HUES64 (cell line): ENCODE results near the gene TAF4B.
"Not testable (repeated sequence)": the region's sequence is repeated elsewhere in the genome, so short reads cannot be mapped to it uniquely, and the experiment has no call there.

Experiments
- H3K27ac ChIP-seq: 2 replicates; pipeline ENCODE4 v1.7.0; 2013; ENCODE audit warnings: low read depth, low read length, inconsistent platforms
- H3K27me3 ChIP-seq: 2 replicates; pipeline ENCODE4 v1.6.1; 2013; ENCODE audit warnings: mild to moderate bottlenecking, low read length; ENCODE audit not compliant: insufficient read depth
- H3K36me3 ChIP-seq: 2 replicates; pipeline ENCODE4 v1.6.1; 2013; ENCODE audit warnings: mild to moderate bottlenecking, low read length; ENCODE audit not compliant: insufficient read depth
- H3K4me1 ChIP-seq: 2 replicates; pipeline ENCODE4 v1.6.1; 2013; ENCODE audit warnings: mild to moderate bottlenecking, low read length, moderate library complexity; ENCODE audit not compliant: insufficient read depth
- H3K4me3 ChIP-seq: 2 replicates; pipeline ENCODE4 v1.5.1; 2013; ENCODE audit warnings: mild to moderate bottlenecking, low read length, moderate library complexity
- H3K9ac ChIP-seq: 2 replicates; pipeline ENCODE4 v1.6.1; 2013; ENCODE audit warnings: mild to moderate bottlenecking, low read depth, low read length
- H3K9me3 ChIP-seq: 2 replicates; pipeline ENCODE4 v1.6.1; 2013; ENCODE audit warnings: low read depth, low read length; ENCODE audit not compliant: insufficient read depth
- WGBS: fragments of 150-250, 120-280 bp; methylation state at CpG from one replicate; pipeline ENCODE4 v1.1.7; 2013; ENCODE audit warnings: missing lambda C conversion rate; 5-methylcytosine and 5-hydroxymethylcytosine counted together

TAF4B gene

DNA sequence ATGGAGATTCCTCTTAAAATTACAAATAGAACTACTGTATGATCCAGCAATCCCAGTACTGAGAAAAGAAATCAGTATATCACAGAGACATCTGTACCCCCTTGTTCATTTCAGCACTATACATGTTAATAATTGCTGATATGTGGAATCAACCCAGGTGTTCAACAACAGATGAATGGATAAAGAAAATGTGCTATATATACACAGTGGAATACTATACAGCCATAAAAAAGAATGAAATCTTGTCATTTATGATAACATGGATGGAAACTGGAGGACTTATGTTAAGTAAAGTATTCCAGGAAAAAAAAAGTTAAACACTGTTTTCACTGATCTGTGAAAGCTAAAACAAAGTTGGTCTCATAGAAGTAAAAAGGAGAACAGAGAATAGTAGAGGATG lies 124.7 kb downstream of the TAF4B start:
- H3K4me3 ChIP-seq, result no peak overlapping the region
- H3K9ac ChIP-seq, result no peak overlapping the region
- H3K36me3 ChIP-seq, result peaks cover 5% of the 10 kb centered on the region; the same call in 1 of the 2 replicates
- no peaks in the 10 kb centered on the region for H3K4me1 ChIP-seq
- H3K27ac ChIP-seq, result no peak overlapping the region
- peaks cover 8% of the 10 kb centered on the region; the same call in 1 of the 2 replicates for H3K9me3 ChIP-seq
- H3K27me3 ChIP-seq, result no peaks in the 10 kb centered on the region

DNA sequence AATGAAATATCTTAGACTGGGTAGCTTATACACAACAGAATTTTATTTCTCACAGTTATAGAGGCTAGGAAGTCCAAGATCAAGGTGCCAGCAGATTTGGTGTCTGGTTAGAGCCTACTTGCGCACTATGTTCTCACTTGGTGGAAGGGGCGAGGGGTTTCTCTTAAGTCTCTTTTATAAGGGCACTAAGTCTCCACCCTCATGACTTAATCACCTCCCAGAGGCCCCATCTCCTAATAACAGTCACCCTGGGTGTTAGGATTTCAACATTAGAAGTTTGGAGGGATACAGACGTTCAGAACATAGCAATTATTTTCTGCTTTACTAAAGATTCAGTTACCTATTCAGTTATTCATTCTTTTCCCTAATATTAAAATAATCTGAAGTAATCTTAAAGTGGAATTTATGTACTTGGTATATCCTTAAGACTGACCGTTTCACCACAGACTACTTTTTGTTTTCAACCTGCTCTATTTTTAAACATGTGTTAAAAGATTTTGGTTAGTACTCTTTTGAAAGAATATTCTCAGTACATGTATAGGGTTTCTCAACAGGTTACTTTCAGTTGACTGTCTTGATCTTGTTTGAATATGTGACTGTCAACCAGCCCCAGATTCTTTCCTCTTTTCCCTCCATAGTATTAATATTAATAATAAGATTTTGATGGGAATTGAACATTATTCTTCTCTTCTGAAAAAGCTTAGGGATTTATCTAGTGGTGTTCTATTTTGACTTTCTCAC lies 130.0 kb downstream of the TAF4B start:
- WGBS, result 94% methylated on average over 2 of the region's 4 CpGs
- Histone ChIP-seq H3K9ac (no peak overlapping the region), H3K27ac (no peak overlapping the region), H3K4me3 (no peak overlapping the region), H3K9me3 (no peaks in the 10 kb centered on the region), H3K4me1 (no peaks in the 10 kb centered on the region), H3K27me3 (no peaks in the 10 kb centered on the region), H3K36me3 (peaks cover 16% of the 10 kb centered on the region; the same call in 1 of the 2 replicates)

DNA sequence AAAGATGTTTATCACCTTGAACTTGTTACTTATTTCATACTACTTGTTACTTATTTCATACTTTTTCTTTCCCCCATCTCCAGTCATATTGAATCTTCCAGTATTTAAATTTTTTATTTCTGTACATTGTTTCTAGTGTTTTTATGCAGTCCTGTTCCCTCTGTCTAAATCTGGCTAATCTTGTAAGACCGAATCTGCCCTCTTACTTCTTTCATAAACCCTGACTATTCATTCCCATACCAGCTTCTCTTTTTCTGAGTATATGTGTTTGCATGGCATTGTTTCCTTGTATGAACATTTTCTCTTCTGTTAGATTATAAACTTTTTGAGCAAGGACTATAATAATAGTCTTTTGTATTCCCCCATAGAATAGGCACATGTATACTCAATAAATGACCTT lies 131.7 kb downstream of the TAF4B start:
- Histone ChIP-seq H3K9me3 (no peaks in the 10 kb centered on the region), H3K9ac (no peak overlapping the region), H3K4me1 (no peaks in the 10 kb centered on the region), H3K27ac (no peak overlapping the region), H3K4me3 (no peak overlapping the region), H3K27me3 (no peaks in the 10 kb centered on the region), H3K36me3 (peaks cover 16% of the 10 kb centered on the region; the same call in 1 of the 2 replicates)
- 100% methylated on average over 1 of the region's 1 CpG for WGBS

DNA sequence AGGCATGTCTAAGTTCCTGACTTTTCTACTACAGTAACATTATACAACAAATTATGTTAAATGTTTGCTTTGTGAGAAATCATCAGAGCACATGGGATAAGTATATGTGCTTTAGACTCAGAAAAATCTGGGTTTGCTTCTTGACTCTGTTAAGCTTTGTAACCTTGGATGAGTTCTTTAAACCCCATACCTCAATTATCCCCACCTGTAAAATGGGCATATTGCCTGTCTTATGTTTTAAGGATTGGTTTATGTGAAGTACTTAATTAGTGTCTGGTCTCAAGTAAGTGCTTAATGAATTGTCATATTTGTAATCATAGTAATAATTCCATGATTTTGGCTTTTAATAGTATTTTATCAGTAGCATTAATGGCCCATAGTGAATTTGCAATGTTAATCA lies 135.8 kb downstream of the TAF4B start:
- H3K9me3 ChIP-seq, result no peaks in the 10 kb centered on the region
- H3K4me1 ChIP-seq, result no peaks in the 10 kb centered on the region
- no peak overlapping the region for H3K4me3 ChIP-seq
- peaks cover 19% of the 10 kb centered on the region; the same call in 1 of the 2 replicates for H3K36me3 ChIP-seq
- H3K27me3 ChIP-seq, result no peaks in the 10 kb centered on the region
- H3K27ac ChIP-seq, result no peak overlapping the region
- H3K9ac ChIP-seq, result no peak overlapping the region

DNA sequence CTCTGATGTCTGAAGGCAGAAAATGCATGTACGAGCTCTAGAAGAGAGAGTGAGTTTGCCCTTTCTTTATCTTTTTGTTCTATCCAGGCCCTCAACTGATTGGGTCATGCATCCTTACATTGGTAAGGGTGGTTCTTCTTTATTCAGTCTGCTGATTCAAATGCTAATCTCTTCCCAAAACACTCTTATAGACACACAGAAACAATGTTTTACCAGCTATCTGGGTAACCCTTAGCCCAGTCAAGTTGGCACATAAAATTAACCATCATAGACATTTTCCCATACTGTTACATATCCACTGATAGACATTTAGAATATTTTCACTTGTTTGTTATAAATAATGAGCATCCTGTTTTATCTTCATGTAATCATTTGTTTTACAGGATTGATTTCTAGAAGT lies 141.2 kb downstream of the TAF4B start:
- Histone ChIP-seq H3K27ac (no peak overlapping the region), H3K27me3 (no peaks in the 10 kb centered on the region), H3K9me3 (no peaks in the 10 kb centered on the region), H3K4me3 (no peak overlapping the region), H3K4me1 (peaks cover 8% of the 10 kb centered on the region; the same call in 1 of the 2 replicates), H3K9ac (no peak overlapping the region), H3K36me3 (peaks cover 5% of the 10 kb centered on the region; the same call in 1 of the 2 replicates)
- 88% methylated on average over 1 of the region's 1 CpG for WGBS

DNA sequence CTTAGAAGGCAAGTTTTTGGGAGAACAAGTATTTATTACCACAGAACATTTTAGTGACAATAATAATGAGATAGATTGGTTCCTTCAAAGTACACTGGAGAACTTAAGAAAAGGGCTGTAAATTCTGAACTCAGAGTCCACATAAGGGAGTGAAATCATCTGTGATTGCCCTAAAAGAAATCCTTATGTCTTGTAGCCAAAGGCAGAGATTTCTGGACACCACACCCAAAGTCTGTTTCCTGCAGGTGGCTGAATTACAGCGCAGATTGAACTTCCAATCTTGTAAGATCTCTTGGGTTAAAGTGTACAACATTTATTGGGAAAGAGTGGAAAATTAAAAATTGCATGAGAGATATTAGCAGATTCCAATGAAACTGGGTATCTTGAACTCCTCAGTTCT lies 143.8 kb downstream of the TAF4B start:
- H3K4me1 ChIP-seq, result peaks cover 8% of the 10 kb centered on the region; the same call in 1 of the 2 replicates
- no peaks in the 10 kb centered on the region for H3K27me3 ChIP-seq
- WGBS, result 52% methylated on average over 1 of the region's 1 CpG
- H3K4me3 ChIP-seq, result no peak overlapping the region
- no peak overlapping the region for H3K27ac ChIP-seq
- H3K9ac ChIP-seq, result no peak overlapping the region
- H3K9me3 ChIP-seq, result no peaks in the 10 kb centered on the region
- H3K36me3 ChIP-seq, result peaks cover 5% of the 10 kb centered on the region; the same call in 1 of the 2 replicates

DNA sequence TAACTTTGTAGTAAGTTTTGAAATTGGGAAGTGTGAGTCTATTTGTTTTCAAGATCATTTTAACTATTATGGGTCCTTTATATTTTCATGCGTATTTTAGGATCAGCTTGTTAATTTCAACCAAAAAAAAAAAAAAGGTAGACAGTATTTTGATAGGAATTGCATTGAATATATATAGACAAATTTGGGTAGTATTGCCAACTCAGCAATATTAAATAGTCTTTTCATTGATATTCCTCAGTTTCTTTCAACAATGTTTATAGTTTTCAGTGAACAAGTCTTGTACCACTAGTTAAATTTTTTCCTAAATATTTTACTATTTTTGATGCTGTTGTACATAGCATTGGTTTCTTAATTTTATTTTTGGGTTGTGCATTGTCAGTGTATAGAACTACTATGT lies 149.9 kb downstream of the TAF4B start:
- WGBS, result no CpG with 5 or more reads among the region's 1 CpG
- no peaks in the 10 kb centered on the region for H3K9me3 ChIP-seq
- H3K27ac ChIP-seq, result no peak overlapping the region
- no peaks in the 10 kb centered on the region for H3K36me3 ChIP-seq
- no peak overlapping the region for H3K9ac ChIP-seq
- no peak overlapping the region for H3K4me3 ChIP-seq
- no peaks in the 10 kb centered on the region for H3K4me1 ChIP-seq
- H3K27me3 ChIP-seq, result no peaks in the 10 kb centered on the region

DNA sequence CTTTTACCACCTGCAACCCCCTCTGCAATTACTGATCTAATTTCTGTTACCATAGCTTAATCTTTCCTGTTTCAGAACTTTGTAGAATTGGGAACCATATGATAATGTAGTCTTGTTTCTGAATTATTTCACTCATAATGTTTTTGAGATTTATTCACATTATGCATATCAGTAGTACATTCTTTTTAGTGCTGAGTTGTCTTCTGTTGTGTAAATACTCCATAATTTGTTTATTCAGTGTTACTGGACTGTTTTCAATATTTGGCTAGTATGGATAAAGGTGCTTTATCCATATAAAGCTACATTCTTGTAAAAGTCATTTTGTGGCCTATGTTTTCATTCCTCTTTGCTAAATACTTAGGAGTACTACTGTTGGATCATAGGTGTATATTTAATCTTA lies 152.5 kb downstream of the TAF4B start:
- H3K27ac ChIP-seq, result no peak overlapping the region
- no peak overlapping the region for H3K4me3 ChIP-seq
- no peaks in the 10 kb centered on the region for H3K27me3 ChIP-seq
- no peaks in the 10 kb centered on the region for H3K4me1 ChIP-seq
- H3K9me3 ChIP-seq, result no peaks in the 10 kb centered on the region
- no peak overlapping the region for H3K9ac ChIP-seq
- H3K36me3 ChIP-seq, result no peaks in the 10 kb centered on the region

DNA sequence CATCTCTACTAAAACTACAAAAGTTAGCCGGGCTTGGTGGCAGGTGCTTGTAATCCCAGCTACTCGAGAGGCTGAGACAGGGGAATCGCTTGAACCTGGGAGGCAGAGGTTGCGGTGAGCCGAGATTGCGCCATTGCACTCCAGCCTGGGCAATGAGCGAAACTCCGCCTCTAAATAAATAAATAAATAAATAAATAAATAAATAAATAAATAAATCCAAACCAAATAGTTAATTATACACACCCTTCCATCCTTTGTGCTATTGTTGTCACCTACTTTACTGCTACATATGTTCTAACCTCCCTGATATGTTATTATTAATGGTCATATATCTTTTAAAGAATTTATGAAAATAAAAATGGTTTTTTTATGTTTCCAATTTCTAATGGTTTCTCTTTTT lies 155.3 kb downstream of the TAF4B start:
- not testable (repeated sequence) for H3K9ac ChIP-seq, H3K4me1 ChIP-seq, H3K9me3 ChIP-seq, H3K36me3 ChIP-seq, H3K4me3 ChIP-seq, H3K27ac ChIP-seq, H3K27me3 ChIP-seq
- WGBS, result 92% methylated on average over 6 of the region's 8 CpGs

DNA sequence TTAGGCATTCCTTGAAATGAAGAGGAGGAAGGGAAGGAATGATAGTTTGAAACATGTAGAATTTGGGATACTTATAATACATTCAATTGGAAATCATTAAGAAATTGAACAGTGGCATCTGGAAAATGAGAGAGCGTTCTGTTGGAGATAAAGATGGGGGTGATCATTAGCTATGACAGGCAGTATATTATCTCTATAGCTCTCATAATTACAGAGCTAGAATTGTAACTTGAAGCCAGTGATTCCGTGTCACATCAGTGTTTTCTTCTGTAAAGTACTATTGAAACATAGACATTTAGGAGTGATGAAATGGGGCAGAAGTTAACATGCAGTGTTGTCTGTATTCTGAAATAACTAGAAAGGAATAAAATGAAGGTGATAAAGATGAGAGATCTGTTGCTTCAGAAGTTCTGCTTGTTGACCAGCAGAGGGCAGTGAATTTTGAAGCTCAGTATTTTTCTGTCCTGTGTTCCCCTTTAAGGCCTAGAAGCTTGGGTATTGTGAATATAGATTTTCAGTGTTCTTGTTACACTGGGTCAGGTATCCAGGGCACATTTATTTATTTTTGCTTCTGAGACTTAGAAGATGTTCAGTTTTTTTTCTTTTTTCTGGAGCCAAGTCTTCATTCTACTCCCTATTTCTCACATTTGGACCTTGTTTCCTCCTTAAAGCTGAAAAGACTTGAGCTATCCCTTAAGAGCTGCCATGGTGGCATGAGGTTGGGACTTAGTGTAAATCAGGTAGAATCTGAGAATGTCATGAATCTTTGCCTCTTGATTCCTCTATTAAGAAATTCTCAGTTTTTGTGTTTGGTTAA lies 157.4 kb downstream of the TAF4B start:
- Histone ChIP-seq H3K27ac (no peak overlapping the region), H3K27me3 (no peaks in the 10 kb centered on the region), H3K9ac (no peak overlapping the region), H3K36me3 (no peaks in the 10 kb centered on the region), H3K4me3 (no peak overlapping the region), H3K4me1 (no peaks in the 10 kb centered on the region; the same call in 1 of the 2 replicates), H3K9me3 (no peaks in the 10 kb centered on the region)
- 40% methylated on average over 2 of the region's 2 CpGs for WGBS

DNA sequence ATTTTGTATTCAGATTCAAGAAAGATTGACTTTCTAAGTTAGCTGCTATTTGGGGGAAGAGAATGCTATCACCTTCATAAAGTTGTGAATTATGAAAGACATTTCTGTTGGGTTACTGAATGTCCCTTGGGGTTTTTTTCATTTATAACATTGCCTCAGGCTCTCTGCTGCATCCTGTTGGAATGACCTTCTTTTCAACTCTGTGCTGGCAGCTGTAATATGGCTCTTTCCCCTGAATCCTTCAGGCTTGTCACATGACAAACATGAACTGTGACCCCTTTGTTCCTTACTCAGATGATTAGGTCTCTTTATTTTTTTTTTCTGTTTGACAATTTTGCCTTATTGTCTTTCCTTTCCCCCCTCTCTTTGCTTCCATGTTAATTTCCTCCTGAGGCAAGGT lies 159.8 kb downstream of the TAF4B start:
- H3K4me1 ChIP-seq, result no peaks in the 10 kb centered on the region; the same call in 1 of the 2 replicates
- no peak overlapping the region for H3K9ac ChIP-seq
- H3K9me3 ChIP-seq, result no peaks in the 10 kb centered on the region
- no peak overlapping the region for H3K27ac ChIP-seq
- H3K36me3 ChIP-seq, result peaks cover 13% of the 10 kb centered on the region
- H3K27me3 ChIP-seq, result no peaks in the 10 kb centered on the region
- H3K4me3 ChIP-seq, result no peak overlapping the region
